Naive thymus-derived CD4-positive, alpha-beta T cell (primary cell): ENCODE results near the gene PAM16. TPM values are rescaled to one million over a fixed set of nuclear protein-coding genes. Genes with fewer than 3 reads are reported as not detected.
"Not testable (repeated sequence)": the region's sequence is repeated elsewhere in the genome, so short reads cannot be mapped to it uniquely, and the experiment has no call there.

ENCODE experiments used
- ATAC-seq: fragments of 150-1000 bp; cut with Tn5 transposase; 2 replicates; pipeline ENCODE4 v1.10.0; 2021; ENCODE audit warnings: mild to moderate bottlenecking, moderate library complexity
- CTCF ChIA-PET: fragments of 350-600 bp; sonication (Branson Sonifier 250); formaldehyde crosslinking; loops from one replicate; lab custom pipeline; 2021; ENCODE audit warnings: antibody characterized with exemption; lab: Charles Lee
- POLR2A ChIA-PET: fragments of 350-600 bp; sonication (Branson Sonifier 250); formaldehyde crosslinking; loops from one replicate; lab custom pipeline; 2021; ENCODE audit warnings: antibody characterized with exemption, inconsistent platforms; lab: Charles Lee
- DNase-seq, 9 donors: peaks; one replicate each; pipeline versions ENCODE4 v3.0.0 to v3.0.0-alpha.2; 2020 to 2022; ENCODE audit warnings: mixed read lengths in 1 of 9
- H3K27ac ChIP-seq: one replicate; pipeline ENCODE4 v1.7.0; 2013; ENCODE audit warnings: mild to moderate bottlenecking, low read depth, low read length, moderate library complexity
- H3K27me3 ChIP-seq, 2 donors: one replicate each; pipeline ENCODE4 v1.7.0; 2013; ENCODE audit warnings: low read length in 2 of 2, mild to moderate bottlenecking in 2 of 2, moderate library complexity in 2 of 2; ENCODE audit not compliant: control insufficient read depth in 2 of 2, insufficient read depth in 2 of 2
- H3K36me3 ChIP-seq, 3 experiments: 1 replicate in 2 of 3; 2 replicates in 1 of 3; pipeline ENCODE4 v1.7.0; 2013; ENCODE audit warnings: low read length in 3 of 3, mild to moderate bottlenecking in 3 of 3, moderate library complexity in 1 of 3; ENCODE audit not compliant: insufficient read depth in 3 of 3, control insufficient read depth in 2 of 3
- H3K4me1 ChIP-seq, 2 donors: one replicate each; pipeline ENCODE4 v1.7.0; 2013; ENCODE audit warnings: low read length in 2 of 2, mild to moderate bottlenecking in 2 of 2, moderate library complexity in 1 of 2; ENCODE audit not compliant: control insufficient read depth in 2 of 2, insufficient read depth in 2 of 2
- H3K4me3 ChIP-seq: 2 replicates; pipeline ENCODE4 v1.7.0; 2013; ENCODE audit warnings: mild to moderate bottlenecking, low read length
- H3K9me3 ChIP-seq, 3 experiments: 1 replicate in 2 of 3; 2 replicates in 1 of 3; pipeline ENCODE4 v1.7.0; 2013; ENCODE audit warnings: low read length in 3 of 3; ENCODE audit not compliant: control insufficient read depth in 2 of 3
- H3K27ac Mint-ChIP-seq, 9 donors: one replicate each; pipeline ENCODE4 v1.8.0; 2020 to 2022; ENCODE audit warnings: mixed read lengths in 9 of 9, mild to moderate bottlenecking in 8 of 9, moderate library complexity in 5 of 9, inconsistent platforms in 2 of 9
- H3K27me3 Mint-ChIP-seq, 5 donors: one replicate each; pipeline ENCODE4 v1.8.0; 2021 to 2022; ENCODE audit warnings: mixed read lengths in 5 of 5, mild to moderate bottlenecking in 1 of 5
- H3K36me3 Mint-ChIP-seq, 5 donors: one replicate each; pipeline ENCODE4 v1.8.0; 2020 to 2022; ENCODE audit warnings: mixed read lengths in 5 of 5, mild to moderate bottlenecking in 3 of 5, inconsistent platforms in 1 of 5
- H3K4me1 Mint-ChIP-seq, 7 donors: one replicate each; pipeline ENCODE4 v1.8.0; 2020 to 2022; ENCODE audit warnings: mixed read lengths in 7 of 7, mild to moderate bottlenecking in 3 of 7, inconsistent platforms in 1 of 7
- H3K4me3 Mint-ChIP-seq, 10 donors: one replicate each; pipeline ENCODE4 v1.8.0; 2020 to 2022; ENCODE audit warnings: mild to moderate bottlenecking in 10 of 10, mixed read lengths in 10 of 10, moderate library complexity in 6 of 10, inconsistent platforms in 2 of 10
- H3K9me3 Mint-ChIP-seq, 11 donors: one replicate each; pipeline ENCODE4 v1.8.0; 2020 to 2022; ENCODE audit warnings: mixed read lengths in 11 of 11, mild to moderate bottlenecking in 4 of 11, inconsistent platforms in 1 of 11, moderate library complexity in 1 of 11
- intact Hi-C, 2 donors: fragments of 100-400 bp; cut with micrococcal nuclease; formaldehyde crosslinking; loops; one replicate each; pipeline ENCODE4 v1.15.1; 2023
- polyA plus RNA-seq, 2 donors: library from polyadenylated mRNA; unstranded; fragments of 300-500 nt; fragmentation: Illumina TruSeq; gene quantifications; one replicate each; pipeline ENCODE4 v1.2.3, GENCODE V29; 2021
- total RNA-seq, 6 experiments: library from RNA in 5 of 6; stranded (reverse) in 5 of 6; gene quantifications; 1 replicate in 5 of 6; 2 replicates in 1 of 6; pipeline ENCODE4 v1.2.3 and lab custom pipeline; 2021 to 2026

Gene PAM16
- total and polyA plus RNA-seq, 7 experiments from 2014 or later, result 34.1 to 46.2 (median 45.0) TPM

DNA sequence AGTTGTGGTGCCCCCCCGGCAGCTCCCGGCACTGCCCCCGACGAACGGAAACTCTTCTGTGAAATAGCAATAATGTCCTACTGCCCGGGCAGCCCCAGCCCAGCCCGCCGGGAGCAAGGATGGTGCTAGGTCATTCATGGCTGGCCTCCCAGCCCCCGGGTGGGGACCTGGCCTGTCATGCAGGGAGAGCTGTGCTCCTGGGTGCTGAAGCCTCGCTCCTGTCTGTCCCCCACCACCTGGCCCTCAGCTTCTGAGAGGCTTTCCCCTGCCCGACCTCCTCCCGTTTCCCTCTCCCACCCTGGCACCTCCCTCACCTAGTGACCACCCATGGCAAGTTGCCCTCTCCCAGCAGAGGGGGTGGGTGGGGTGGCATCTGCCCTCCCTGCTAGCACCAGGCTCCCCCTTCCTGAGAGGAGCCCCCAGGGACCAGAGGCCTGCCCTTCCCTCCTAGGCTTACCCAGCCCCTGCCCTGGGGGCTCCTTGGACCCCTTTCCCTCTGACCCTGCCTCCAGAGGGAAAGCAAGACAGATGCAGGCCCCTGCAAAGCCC, 13.5 kb downstream of the PAM16 start:
- no peaks in the 10 kb centered on the region for H3K9me3 Mint-ChIP-seq
- ChIA-PET CTCF (interaction anchor here (1.0 kb wide), 1 partner anchor 49 kb away, joined by 3 read pairs; no protein-coding TSS in a partner anchor), POLR2A (interaction anchor here (0.5 to 0.9 kb wide), 3 partner anchors 13 to 1534 kb away, joined by 3 to 5 read pairs (median 3); no protein-coding TSS in a partner anchor)

DNA sequence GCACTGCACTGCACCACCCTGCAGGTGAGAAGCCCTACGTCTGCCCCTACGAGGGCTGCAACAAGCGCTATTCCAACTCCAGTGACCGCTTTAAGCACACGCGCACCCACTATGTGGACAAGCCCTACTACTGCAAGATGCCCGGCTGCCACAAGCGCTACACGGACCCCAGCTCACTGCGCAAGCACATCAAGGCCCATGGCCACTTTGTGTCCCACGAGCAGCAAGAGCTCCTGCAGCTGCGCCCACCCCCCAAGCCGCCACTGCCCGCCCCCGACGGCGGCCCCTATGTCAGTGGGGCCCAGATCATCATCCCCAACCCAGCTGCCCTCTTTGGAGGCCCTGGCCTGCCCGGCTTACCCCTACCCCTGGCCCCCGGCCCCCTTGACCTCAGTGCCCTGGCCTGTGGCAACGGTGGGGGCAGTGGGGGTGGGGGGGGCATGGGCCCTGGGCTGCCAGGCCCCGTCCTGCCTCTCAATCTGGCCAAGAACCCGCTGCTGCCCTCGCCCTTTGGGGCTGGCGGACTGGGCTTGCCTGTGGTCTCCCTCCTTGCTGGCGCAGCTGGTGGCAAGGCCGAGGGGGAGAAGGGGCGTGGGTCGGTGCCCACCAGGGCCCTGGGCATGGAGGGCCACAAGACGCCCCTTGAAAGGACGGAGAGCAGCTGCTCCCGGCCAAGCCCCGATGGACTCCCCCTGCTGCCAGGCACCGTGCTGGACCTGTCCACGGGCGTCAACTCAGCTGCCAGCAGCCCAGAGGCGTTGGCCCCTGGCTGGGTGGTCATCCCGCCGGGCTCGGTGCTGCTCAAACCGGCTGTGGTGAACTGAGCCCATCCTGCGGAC, 14.2 kb downstream of the PAM16 start:
- Histone ChIP-seq H3K4me1 (no peaks in the 10 kb centered on the region), H3K4me3 (no peak overlapping the region), H3K27me3 (no peaks in the 10 kb centered on the region), H3K36me3 (peaks cover 0 to 32% (median 0%) of the 10 kb centered on the region in 3 experiments), H3K27ac (no peak overlapping the region), H3K9me3 (no peaks in the 10 kb centered on the region)
- Mint-ChIP-seq H3K9me3 (no peaks in the 10 kb centered on the region), H3K27me3 (peaks cover 0 to 2% (median 0%) of the 10 kb centered on the region in 5 donors), H3K4me3 (no peak overlapping the region), H3K4me1 (peaks cover 0 to 2% (median 0%) of the 10 kb centered on the region in 7 donors), H3K36me3 (peaks cover 0 to 3% (median 0%) of the 10 kb centered on the region in 5 donors), H3K27ac (no peak overlapping the region)
- CTCF ChIA-PET, result interaction anchor here (1.0 kb wide), 1 partner anchor 48 kb away, joined by 3 read pairs; no protein-coding TSS in a partner anchor
- POLR2A ChIA-PET, result interaction anchor here (0.6 kb wide), 1 partner anchor 25 kb away, joined by 3 read pairs; no protein-coding TSS in a partner anchor
- ATAC-seq (no peak), DNase-seq (no peak)
- intact Hi-C loops, result no loop called here

More for the DNA sequence above, 13.5 kb downstream of the PAM16 start:
- peaks cover 0 to 3% (median 0%) of the 10 kb centered on the region in 5 donors for H3K36me3 Mint-ChIP-seq
- H3K4me3 Mint-ChIP-seq, result no peak overlapping the region
- ATAC-seq (no peak), DNase-seq (no peak)
- Histone ChIP-seq H3K27ac (no peak overlapping the region), H3K4me3 (no peak overlapping the region), H3K36me3 (peaks cover 0 to 32% (median 0%) of the 10 kb centered on the region in 3 experiments), H3K4me1 (no peaks in the 10 kb centered on the region), H3K9me3 (no peaks in the 10 kb centered on the region), H3K27me3 (no peaks in the 10 kb centered on the region)
- intact Hi-C loops, result no loop called here
- no peak overlapping the region for H3K27ac Mint-ChIP-seq
- peaks cover 0 to 2% (median 0%) of the 10 kb centered on the region in 7 donors for H3K4me1 Mint-ChIP-seq
- peaks cover 0 to 2% (median 0%) of the 10 kb centered on the region in 5 donors for H3K27me3 Mint-ChIP-seq

DNA sequence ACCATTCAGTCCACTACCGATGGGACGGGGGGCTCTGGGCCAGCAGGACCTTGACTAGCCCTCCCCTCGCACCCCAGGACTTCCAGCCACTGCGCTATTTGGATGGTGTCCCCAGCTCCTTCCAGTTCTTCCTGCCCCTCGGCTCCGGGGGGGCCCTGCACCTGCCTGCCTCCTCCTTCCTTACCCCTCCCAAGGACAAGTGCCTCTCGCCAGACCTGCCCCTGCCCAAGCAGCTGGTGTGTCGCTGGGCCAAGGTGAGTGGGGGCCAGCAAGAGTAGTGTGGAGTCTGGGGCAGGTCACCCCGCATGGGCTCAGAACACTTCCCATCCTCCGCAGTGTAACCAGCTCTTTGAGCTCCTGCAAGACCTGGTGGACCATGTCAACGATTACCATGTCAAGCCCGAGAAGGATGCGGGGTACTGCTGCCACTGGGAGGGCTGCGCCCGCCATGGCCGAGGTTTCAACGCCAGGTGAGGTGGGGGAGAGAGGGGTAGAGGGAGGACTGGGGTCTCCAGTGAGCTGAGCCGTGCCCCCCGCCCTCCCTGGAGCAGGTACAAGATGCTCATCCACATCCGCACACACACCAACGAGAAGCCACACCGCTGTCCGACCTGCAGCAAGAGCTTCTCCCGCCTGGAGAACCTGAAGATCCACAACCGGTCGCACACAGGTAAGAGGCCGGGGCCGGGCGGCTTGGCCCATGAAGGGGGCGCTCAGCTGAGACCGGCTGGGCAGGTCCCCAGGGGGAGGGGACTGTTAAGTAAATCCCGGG, 16.2 kb downstream of the PAM16 start:
- DNase-seq (no peak), ATAC-seq (no peak)
- intact Hi-C loops, result no loop called here
- Mint-ChIP-seq H3K27ac (no peak overlapping the region), H3K9me3 (no peaks in the 10 kb centered on the region), H3K4me3 (no peak overlapping the region), H3K4me1 (peaks cover 0 to under 1% (median 0%) of the 10 kb centered on the region in 7 donors), H3K27me3 (peaks cover 0 to 4% (median 0%) of the 10 kb centered on the region in 5 donors), H3K36me3 (peaks cover 0 to 3% (median 0%) of the 10 kb centered on the region in 5 donors)
- Histone ChIP-seq H3K4me3 (no peak overlapping the region), H3K9me3 (no peaks in the 10 kb centered on the region), H3K27me3 (no peaks in the 10 kb centered on the region), H3K27ac (no peak overlapping the region), H3K4me1 (no peaks in the 10 kb centered on the region), H3K36me3 (peaks cover 0 to 17% (median 0%) of the 10 kb centered on the region in 3 experiments)
- ChIA-PET POLR2A (no interaction called here), CTCF (no interaction called here)

DNA sequence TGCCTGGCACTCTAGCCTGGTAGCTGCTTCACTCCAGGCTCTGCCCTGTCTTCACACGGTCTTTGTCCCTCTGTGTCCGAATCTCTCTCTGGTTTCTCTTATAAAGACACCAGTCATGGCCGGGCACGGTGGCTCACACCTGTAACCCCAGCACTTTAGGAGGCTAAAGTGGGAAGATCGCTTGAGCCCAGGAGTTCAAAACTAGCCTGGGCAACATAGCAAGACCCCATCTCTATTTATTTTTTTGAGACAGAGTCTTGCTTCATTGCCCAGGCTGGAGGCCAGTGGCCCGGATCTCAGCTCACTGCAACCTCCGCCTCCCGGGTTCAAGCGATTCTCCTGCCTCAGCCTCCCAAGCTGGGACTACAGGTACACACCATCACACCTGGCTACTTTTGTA, 17.4 kb downstream of the PAM16 start:
- H3K4me3 Mint-ChIP-seq, H3K9me3 ChIP-seq, H3K9me3 Mint-ChIP-seq, H3K27ac ChIP-seq, H3K27me3 Mint-ChIP-seq, intact Hi-C loops, H3K27ac Mint-ChIP-seq, DNase-seq, POLR2A ChIA-PET, H3K4me1 ChIP-seq, H3K36me3 ChIP-seq, H3K4me3 ChIP-seq, H3K36me3 Mint-ChIP-seq, H3K4me1 Mint-ChIP-seq, H3K27me3 ChIP-seq, ATAC-seq: not testable (repeated sequence)
- CTCF ChIA-PET, result interaction anchor here (0.6 to 0.7 kb wide), 2 partner anchors 40 to 172 kb away, joined by 4 to 5 read pairs; no protein-coding TSS in a partner anchor

DNA sequence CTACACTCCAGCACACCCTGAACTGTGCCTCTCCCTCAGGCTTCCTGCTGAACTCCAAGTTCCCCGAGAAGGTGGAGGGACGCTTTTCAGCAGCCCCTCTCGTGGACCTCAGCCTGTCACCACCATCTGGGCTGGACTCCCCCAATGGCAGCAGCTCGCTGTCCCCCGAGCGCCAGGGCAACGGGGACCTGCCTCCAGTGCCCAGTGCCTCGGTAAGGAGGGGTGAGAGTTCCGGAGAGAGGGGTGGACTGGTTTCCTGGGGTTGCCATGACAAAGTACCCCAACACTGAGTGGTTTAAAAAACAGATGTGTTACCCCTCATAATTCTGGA, 17.8 kb downstream of the PAM16 start:
- Mint-ChIP-seq H3K27me3 (peaks cover 0 to 10% (median 0%) of the 10 kb centered on the region in 5 donors), H3K27ac (no peak overlapping the region), H3K4me1 (peaks cover 0 to 4% (median 0%) of the 10 kb centered on the region in 7 donors), H3K4me3 (no peak overlapping the region), H3K9me3 (no peaks in the 10 kb centered on the region), H3K36me3 (no peaks in the 10 kb centered on the region)
- Histone ChIP-seq H3K4me1 (peaks cover 0 to 1% of the 10 kb centered on the region in 2 donors), H3K27ac (no peak overlapping the region), H3K4me3 (no peak overlapping the region), H3K9me3 (no peaks in the 10 kb centered on the region), H3K27me3 (no peaks in the 10 kb centered on the region), H3K36me3 (peaks cover 0 to under 1% (median 0%) of the 10 kb centered on the region in 3 experiments)
- ATAC-seq, result no peak
- DNase-seq, result no peak
- POLR2A ChIA-PET, result no interaction called here
- CTCF ChIA-PET, result interaction anchor here (0.6 to 0.7 kb wide), 2 partner anchors 40 to 172 kb away, joined by 4 to 5 read pairs; no protein-coding TSS in a partner anchor
- intact Hi-C loops, result no loop called here

DNA sequence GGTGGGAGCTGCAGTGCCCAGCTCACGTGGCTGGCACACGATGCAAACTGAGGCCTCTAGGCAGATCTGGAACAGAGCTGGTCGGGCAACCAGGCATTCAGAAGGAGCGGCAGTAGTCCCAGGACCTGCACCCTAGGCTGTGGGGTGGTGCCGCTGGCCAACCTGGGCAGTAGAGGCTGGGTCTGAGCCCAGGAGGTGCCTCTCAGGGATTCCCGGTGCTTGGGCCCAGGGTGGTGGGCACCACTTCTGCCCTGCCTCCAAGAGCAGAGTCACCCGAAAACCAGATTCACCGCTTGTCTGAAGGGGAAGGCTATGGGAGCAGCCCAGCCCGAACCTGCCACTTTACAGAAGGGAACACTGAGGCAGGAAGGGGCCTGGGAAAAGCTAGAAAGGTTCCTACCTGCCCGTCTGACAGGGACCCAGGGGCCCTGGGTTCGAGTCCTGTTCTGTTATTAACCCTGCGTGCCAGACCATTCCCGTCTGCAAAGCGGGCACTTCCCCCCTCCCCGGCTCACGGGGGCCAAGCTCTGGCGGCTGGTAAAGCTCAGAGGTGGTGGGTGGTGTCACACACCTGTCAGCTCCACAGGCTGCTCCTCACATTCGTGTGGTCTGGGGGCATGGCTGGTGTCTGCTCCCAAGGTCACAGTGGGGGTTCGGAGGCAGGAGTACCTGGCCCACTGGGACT, 18.4 kb downstream of the PAM16 start:
- no peak overlapping the region for H3K4me3 Mint-ChIP-seq
- H3K27ac Mint-ChIP-seq, result no peak overlapping the region

More for the DNA sequence above, 18.4 kb downstream of the PAM16 start:
- Histone ChIP-seq H3K9me3 (no peaks in the 10 kb centered on the region), H3K4me1 (peaks cover 0 to 3% of the 10 kb centered on the region in 2 donors), H3K27me3 (no peaks in the 10 kb centered on the region), H3K36me3 (no peaks in the 10 kb centered on the region), H3K4me3 (no peak overlapping the region), H3K27ac (no peak overlapping the region)
- H3K36me3 Mint-ChIP-seq, result no peaks in the 10 kb centered on the region
- ATAC-seq, result no peak
- H3K27me3 Mint-ChIP-seq, result peaks cover 0 to 13% (median 0%) of the 10 kb centered on the region in 5 donors
- H3K9me3 Mint-ChIP-seq, result no peaks in the 10 kb centered on the region
- peaks cover 0 to 4% (median 0%) of the 10 kb centered on the region in 7 donors for H3K4me1 Mint-ChIP-seq
- DNase-seq, result no peak
- intact Hi-C loops, result no loop called here
- ChIA-PET CTCF (interaction anchor here (0.8 to 3.5 kb wide), 3 partner anchors 24 to 43 kb away, joined by 3 to 21 read pairs (median 6); no protein-coding TSS in a partner anchor), POLR2A (interaction anchor here (0.6 kb wide), 1 partner anchor 28 kb away, joined by 3 read pairs; no protein-coding TSS in a partner anchor)
